ENCODE data around the gene PPP5C. TPM values are rescaled to one million over a fixed set of nuclear protein-coding genes. Genes with fewer than 3 reads are reported as not detected.

The PPP5C gene
- total RNA-seq, 1 donor from 2014 or later, result 57.7 TPM

GRCh38 chr19:46369817-46370216 is 22.9 kb downstream of the PPP5C start:
- peaks cover 5% of the 10 kb centered on the region for H3K4me1 Mint-ChIP-seq
- no peaks in the 10 kb centered on the region for H3K27me3 Mint-ChIP-seq
- ChIA-PET CTCF (no interaction called here), POLR2A (no interaction called here)
- H3K4me3 Mint-ChIP-seq, result no peak overlapping the region
- no peak for ATAC-seq (ENCODE audit: low read depth)
- H3K9me3 Mint-ChIP-seq, result no peaks in the 10 kb centered on the region
- H3K27ac Mint-ChIP-seq, result no peak overlapping the region
- TF ChIP-seq CTCF (IDR thresholded peaks at IDR 0.05), result no peak
- peaks cover 47% of the 10 kb centered on the region for H3K36me3 Mint-ChIP-seq (ENCODE audit: low read depth)
- intact Hi-C loops (cut with micrococcal nuclease), result no loop called here
- no peak for DNase-seq

- ChIA-PET POLR2A (no interaction called here), CTCF (no interaction called here)
- Mint-ChIP-seq H3K4me3 (no peak overlapping the region), H3K9me3 (no peaks in the 10 kb centered on the region), H3K27me3 (no peaks in the 10 kb centered on the region), H3K4me1 (peaks cover 5% of the 10 kb centered on the region), H3K27ac (no peak overlapping the region), H3K36me3 (ENCODE audit: low read depth) (peaks cover 50% of the 10 kb centered on the region)
- intact Hi-C loops (cut with micrococcal nuclease), result no loop called here
- DNase-seq, result no peak
- TF ChIP-seq CTCF (IDR thresholded peaks at IDR 0.05), result no peak
- no peak for ATAC-seq (ENCODE audit: low read depth)
These were observed 24.5 kb downstream of the PPP5C start for GRCh38 chr19:46371371-46371901.

GRCh38 chr19:46372901-46373490 is 26.1 kb downstream of the PPP5C start:
- DNase-seq (no peak), ATAC-seq (ENCODE audit: low read depth) (no peak)
- H3K27me3 Mint-ChIP-seq, result no peaks in the 10 kb centered on the region
- H3K4me3 Mint-ChIP-seq, result no peak overlapping the region
- TF ChIP-seq CTCF (IDR thresholded peaks at IDR 0.05), result no peak
- H3K9me3 Mint-ChIP-seq, result no peaks in the 10 kb centered on the region
- ChIA-PET CTCF (no interaction called here), POLR2A (no interaction called here)
- peaks cover 51% of the 10 kb centered on the region for H3K36me3 Mint-ChIP-seq (ENCODE audit: low read depth)
- no peak overlapping the region for H3K27ac Mint-ChIP-seq
- intact Hi-C loops (cut with micrococcal nuclease), result no loop called here
- H3K4me1 Mint-ChIP-seq, result peaks cover 3% of the 10 kb centered on the region

- DNase-seq (no peak), ATAC-seq (ENCODE audit: low read depth) (no peak)
- no peak overlapping the region for H3K27ac Mint-ChIP-seq
- H3K36me3 Mint-ChIP-seq (ENCODE audit: low read depth), result peaks cover 55% of the 10 kb centered on the region
- intact Hi-C loops (cut with micrococcal nuclease), result no loop called here
- no peak overlapping the region for H3K4me3 Mint-ChIP-seq
- no peaks in the 10 kb centered on the region for H3K27me3 Mint-ChIP-seq
- CTCF ChIA-PET, result no interaction called here
- no peaks in the 10 kb centered on the region for H3K9me3 Mint-ChIP-seq
- H3K4me1 Mint-ChIP-seq, result peaks cover 1% of the 10 kb centered on the region
- no peak for TF ChIP-seq CTCF (IDR thresholded peaks at IDR 0.05)
- POLR2A ChIA-PET, result interaction anchor here (0.5 kb wide), 1 partner anchor 49 kb away, joined by 3 read pairs; no protein-coding TSS in a partner anchor
These were observed 26.8 kb downstream of the PPP5C start for GRCh38 chr19:46373491-46374359.
